Spleen (tissue), 7 donors: Measurements from ENCODE around the gene MALT1.

Experiments
- CTCF ChIP-seq, 11 experiments: fragments of 200-600 bp in 7 of 11; fragments of 450-650 bp in 4 of 11; sonication (generic) in 4 of 11; IDR thresholded peaks in 8 of 11; conservative IDR thresholded peaks in 3 of 11; 1 replicate in 7 of 11; 2 replicates in 4 of 11; pipeline versions ENCODE4 v1.4.0 to v1.8.0; 2016 to 2021; ENCODE audit warnings: antibody characterized with exemption in 11 of 11, inconsistent platforms in 4 of 11, mild to moderate bottlenecking in 1 of 11
- POLR2A ChIP-seq, 3 donors: fragments of 450-650 bp; IDR thresholded peaks; one replicate each; pipeline ENCODE4 v1.5.1; 2017; ENCODE audit warnings: antibody characterized with exemption in 3 of 3, mild to moderate bottlenecking in 1 of 3
- donor health status: DM: no; HTN: no; CAD: no; lungs with moderate emphysema.
- donor health status: DM: no; HTN: no; CAD: no.
- donor health status: DM: no; HTN: no; CAD: no.

GRCh38 chr18:58639237-58639636 lies 32.0 kb upstream of the MALT1 start:
- TF ChIP-seq CTCF (IDR thresholded peaks at IDR 0.05 in 8 of 11, conservative IDR thresholded peaks at IDR 0.05 in 3 of 11), result no peak
- no peak for TF ChIP-seq POLR2A (IDR thresholded peaks at IDR 0.05)
